Calu3 (cell line): ENCODE data around the gene LRRC61. TPM values are rescaled to one million over a fixed set of nuclear protein-coding genes. Genes with fewer than 3 reads are reported as not detected.

ENCODE experiments used
- BruUV-seq: library from RNA; stranded (reverse); fragments of 400-500 nt; replicated peaks from 2 replicates; lab custom pipeline; 2021; lab: Mats Ljungman, UMichigan
- CTCF ChIA-PET: fragments of 300-600 bp; sonication (Branson Sonifier 250); formaldehyde crosslinking; loops from one replicate; lab custom pipeline; 2022; ENCODE audit warnings: antibody characterized with exemption; lab: Charles Lee
- DNase-seq: peaks from one replicate; pipeline ENCODE4 v3.0.0; 2022
- H3K27ac Mint-ChIP-seq: one replicate; pipeline ENCODE4 v1.8.0; 2022; ENCODE audit warnings: mixed read lengths; ENCODE audit not compliant: unreplicated experiment
- H3K27me3 Mint-ChIP-seq: one replicate; pipeline ENCODE4 v1.8.0; 2022; ENCODE audit warnings: mixed read lengths; ENCODE audit not compliant: unreplicated experiment
- H3K36me3 Mint-ChIP-seq: one replicate; pipeline ENCODE4 v1.8.0; 2022; ENCODE audit warnings: mild to moderate bottlenecking, moderate library complexity, mixed read lengths; ENCODE audit not compliant: insufficient read depth, unreplicated experiment
- H3K4me1 Mint-ChIP-seq: one replicate; pipeline ENCODE4 v1.8.0; 2022; ENCODE audit warnings: mild to moderate bottlenecking, low read depth, mixed read lengths; ENCODE audit not compliant: unreplicated experiment
- H3K4me3 Mint-ChIP-seq: one replicate; pipeline ENCODE4 v1.8.0; 2022; ENCODE audit warnings: mild to moderate bottlenecking, low read depth, moderate library complexity, mixed read lengths; ENCODE audit not compliant: unreplicated experiment
- H3K9me3 Mint-ChIP-seq: one replicate; pipeline ENCODE4 v1.8.0; 2022; ENCODE audit warnings: low read depth, mixed read lengths; ENCODE audit not compliant: unreplicated experiment
- intact Hi-C: fragments of 100-400 bp; cut with micrococcal nuclease; formaldehyde crosslinking; loops from one replicate; pipeline ENCODE4 v1.10.0; 2022; ENCODE audit not compliant: unreplicated experiment
- total RNA-seq: library from RNA; stranded (reverse); gene quantifications from 2 replicates; pipeline ENCODE4 v1.2.3, GENCODE V29; 2022
- TF ChIP-seq, protein P1 (sequence below): fragments of 200-600 bp; IDR thresholded peaks from one replicate; pipeline ENCODE4 v1.8.0; 2022; ENCODE audit warnings: antibody characterized with exemption; ENCODE audit not compliant: unreplicated experiment

Gene LRRC61
- total RNA-seq, 1 experiment from 2014 or later: 14.6 TPM

GRCh38 chr7:150365194-150365593 is 42.0 kb downstream of the LRRC61 start:
- BruUV-seq: no TSS peak
- H3K4me3 Mint-ChIP-seq: no peak overlapping the region
- intact Hi-C loops: no loop called here
- H3K27me3 Mint-ChIP-seq: no peaks in the 10 kb centered on the region
- TF ChIP-seq, protein P1, sequence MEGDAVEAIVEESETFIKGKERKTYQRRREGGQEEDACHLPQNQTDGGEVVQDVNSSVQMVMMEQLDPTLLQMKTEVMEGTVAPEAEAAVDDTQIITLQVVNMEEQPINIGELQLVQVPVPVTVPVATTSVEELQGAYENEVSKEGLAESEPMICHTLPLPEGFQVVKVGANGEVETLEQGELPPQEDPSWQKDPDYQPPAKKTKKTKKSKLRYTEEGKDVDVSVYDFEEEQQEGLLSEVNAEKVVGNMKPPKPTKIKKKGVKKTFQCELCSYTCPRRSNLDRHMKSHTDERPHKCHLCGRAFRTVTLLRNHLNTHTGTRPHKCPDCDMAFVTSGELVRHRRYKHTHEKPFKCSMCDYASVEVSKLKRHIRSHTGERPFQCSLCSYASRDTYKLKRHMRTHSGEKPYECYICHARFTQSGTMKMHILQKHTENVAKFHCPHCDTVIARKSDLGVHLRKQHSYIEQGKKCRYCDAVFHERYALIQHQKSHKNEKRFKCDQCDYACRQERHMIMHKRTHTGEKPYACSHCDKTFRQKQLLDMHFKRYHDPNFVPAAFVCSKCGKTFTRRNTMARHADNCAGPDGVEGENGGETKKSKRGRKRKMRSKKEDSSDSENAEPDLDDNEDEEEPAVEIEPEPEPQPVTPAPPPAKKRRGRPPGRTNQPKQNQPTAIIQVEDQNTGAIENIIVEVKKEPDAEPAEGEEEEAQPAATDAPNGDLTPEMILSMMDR: no peak
- H3K27ac Mint-ChIP-seq: peak overlapping the region; percentile 89
- CTCF ChIA-PET: interaction anchor here (0.6 kb wide), 1 partner anchor 664 kb away, joined by 3 read pairs; no protein-coding TSS in a partner anchor
- peaks cover 32% of the 10 kb centered on the region for H3K36me3 Mint-ChIP-seq
- no peak for DNase-seq
- peaks cover 14% of the 10 kb centered on the region for H3K4me1 Mint-ChIP-seq
- H3K9me3 Mint-ChIP-seq: peaks cover under 1% of the 10 kb centered on the region

GRCh38 chr7:150365673-150366398 is 42.7 kb downstream of the LRRC61 start:
- CTCF ChIA-PET: interaction anchor here (1.6 kb wide), 1 partner anchor 8 kb away, joined by 3 read pairs; no protein-coding TSS in a partner anchor
- Mint-ChIP-seq H3K27me3 (no peaks in the 10 kb centered on the region), H3K27ac (peak overlapping the region; percentile 89), H3K4me3 (no peak overlapping the region), H3K4me1 (peaks cover 18% of the 10 kb centered on the region), H3K9me3 (no peaks in the 10 kb centered on the region), H3K36me3 (peaks cover 37% of the 10 kb centered on the region)
- intact Hi-C loops: no loop called here
- BruUV-seq: no TSS peak
- DNase-seq: no peak
- TF ChIP-seq, protein P1: no peak

- TF ChIP-seq, protein P1: no peak
- H3K36me3 Mint-ChIP-seq: peaks cover 49% of the 10 kb centered on the region
- intact Hi-C loops: no loop called here
- BruUV-seq: no TSS peak
- peak overlapping the region; percentile 90 for H3K4me3 Mint-ChIP-seq
- H3K27ac Mint-ChIP-seq: peak overlapping the region; percentile 96
- H3K4me1 Mint-ChIP-seq: peaks cover 23% of the 10 kb centered on the region
- CTCF ChIA-PET: interaction anchor here (1.1 to 1.6 kb wide), 2 partner anchors 10 to 11 kb away, joined by 3 read pairs; no protein-coding TSS in a partner anchor
- no peaks in the 10 kb centered on the region for H3K9me3 Mint-ChIP-seq
- H3K27me3 Mint-ChIP-seq: no peaks in the 10 kb centered on the region
- DNase-seq: no peak
Measured at GRCh38 chr7:150367677-150368095, 44.5 kb downstream of the LRRC61 start.

DNA sequence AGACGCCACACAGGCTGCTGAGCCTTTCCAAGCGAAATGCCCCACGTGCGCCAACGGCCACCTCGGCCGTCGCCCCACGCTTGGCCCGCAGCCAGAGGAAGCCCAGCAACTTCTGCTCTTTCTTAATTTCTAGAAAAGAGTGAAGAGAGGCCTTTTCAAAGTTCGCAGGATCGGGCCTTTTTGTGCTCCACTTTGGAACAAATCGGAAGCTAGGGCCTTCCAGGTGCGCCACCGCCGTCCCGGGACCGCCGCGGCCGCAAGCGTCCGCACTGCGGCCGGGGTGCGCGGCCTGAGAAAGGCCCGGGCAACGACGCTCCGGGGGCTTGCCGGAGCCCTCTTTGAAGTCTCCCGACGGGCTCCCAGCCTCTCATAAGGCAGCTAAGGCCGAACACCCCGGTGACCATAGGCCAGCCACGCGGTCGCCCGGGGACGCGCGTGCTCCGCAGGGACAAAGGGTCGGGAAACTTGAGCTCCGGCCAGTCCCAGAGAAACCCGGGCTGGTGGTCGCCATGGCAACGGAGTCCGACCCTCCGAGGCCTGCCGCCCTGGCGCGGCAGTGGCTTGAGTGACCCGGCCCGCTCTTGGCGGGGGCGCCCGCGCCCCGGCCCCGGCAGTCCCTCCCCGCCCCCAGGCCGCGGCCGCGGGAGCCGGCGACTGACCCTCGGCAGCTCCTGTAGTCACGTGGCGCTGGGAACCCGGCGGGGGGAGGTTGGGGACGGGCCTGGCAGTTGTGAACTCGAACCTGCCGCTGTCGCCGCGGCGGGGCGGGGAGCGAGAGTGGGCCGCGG is 45.1 kb downstream of the LRRC61 start, which contains the start of gene REPIN1:
Gene REPIN1 (plus strand): TSS at position 727 of the 788 bp plus-strand sequence. CDS start 890 bp downstream, outside the sequence.
- no peaks in the 10 kb centered on the region for H3K9me3 Mint-ChIP-seq
- H3K4me1 Mint-ChIP-seq: peaks cover 29% of the 10 kb centered on the region
- H3K27ac Mint-ChIP-seq: peak within 1 kb of the TSS; percentile 96
- peak within 1 kb of the TSS; percentile 90 for H3K4me3 Mint-ChIP-seq
- TF ChIP-seq, protein P1: no peak
- peak; percentile 94 for DNase-seq
- BruUV-seq: TSS peak; percentile 62
- no peaks in the 10 kb centered on the region for H3K27me3 Mint-ChIP-seq
- peaks cover 55% of the 10 kb centered on the region for H3K36me3 Mint-ChIP-seq
- intact Hi-C loops: no loop called here
- CTCF ChIA-PET: interaction anchor here (0.6 to 1.1 kb wide), 2 partner anchors 10 to 23 kb away, joined by 3 read pairs; no protein-coding TSS in a partner anchor
